CD4-positive, CD25-positive, alpha-beta regulatory T cell (primary cell): Measurements from ENCODE around the gene TAF1D. TPM values are rescaled to one million over a fixed set of nuclear protein-coding genes. Genes with fewer than 3 reads are reported as not detected.
"Not testable (repeated sequence)": the region's sequence is repeated elsewhere in the genome, so short reads cannot be mapped to it uniquely, and the experiment has no call there.

Experiments used
- ATAC-seq, 2 donors: fragments of 150-1000 bp; cut with Tn5 transposase; one replicate each; pipeline ENCODE4 v1.10.0; 2021; ENCODE audit warnings: low read depth in 2 of 2, moderate number of reproducible peaks in 2 of 2, moderate library complexity in 1 of 2
- DNase-seq, 3 donors: peaks; one replicate each; pipeline versions ENCODE4 v3.0.0 to v3.0.0-alpha.2; 2012 to 2022; ENCODE audit warnings: mixed read lengths in 1 of 3
- H3K27ac ChIP-seq: one replicate; pipeline ENCODE4 v1.7.0; 2013; ENCODE audit warnings: mild to moderate bottlenecking, low read length; ENCODE audit not compliant: insufficient read depth, poor library complexity, severe bottlenecking
- H3K27me3 ChIP-seq: one replicate; pipeline ENCODE4 v1.7.0; 2013; ENCODE audit warnings: low read length; ENCODE audit not compliant: control insufficient read depth, insufficient read depth
- H3K36me3 ChIP-seq: one replicate; pipeline ENCODE4 v1.7.0; 2013; ENCODE audit warnings: mild to moderate bottlenecking, low read length, moderate library complexity; ENCODE audit not compliant: control insufficient read depth, insufficient read depth
- H3K4me1 ChIP-seq: 2 replicates; pipeline ENCODE4 v1.7.0; 2013; ENCODE audit warnings: mild to moderate bottlenecking, low read length; ENCODE audit not compliant: insufficient read depth, control insufficient read depth, poor library complexity, severe bottlenecking
- H3K4me3 ChIP-seq: one replicate; pipeline ENCODE4 v1.7.0; 2013; ENCODE audit warnings: low read depth, mild to moderate bottlenecking, low read length, moderate library complexity
- H3K9me3 ChIP-seq, 2 experiments: 1 replicate in 1 of 2; 2 replicates in 1 of 2; pipeline ENCODE4 v1.7.0; 2013; ENCODE audit warnings: low read length in 2 of 2, mild to moderate bottlenecking in 1 of 2, moderate library complexity in 1 of 2; ENCODE audit not compliant: control insufficient read depth in 2 of 2
- H3K27ac Mint-ChIP-seq, 3 donors: one replicate each; pipeline ENCODE4 v1.8.0; 2020 to 2022; ENCODE audit warnings: mild to moderate bottlenecking in 3 of 3, mixed read lengths in 3 of 3, moderate library complexity in 2 of 3
- H3K27me3 Mint-ChIP-seq: one replicate; pipeline ENCODE4 v1.8.0; 2022; ENCODE audit warnings: mild to moderate bottlenecking, mixed read lengths
- H3K36me3 Mint-ChIP-seq: one replicate; pipeline ENCODE4 v1.8.0; 2020; ENCODE audit warnings: mixed read lengths
- H3K4me1 Mint-ChIP-seq, 4 donors: one replicate each; pipeline ENCODE4 v1.8.0; 2020 to 2022; ENCODE audit warnings: mixed read lengths in 4 of 4, mild to moderate bottlenecking in 1 of 4
- H3K4me3 Mint-ChIP-seq, 4 donors: one replicate each; pipeline ENCODE4 v1.8.0; 2020 to 2022; ENCODE audit warnings: mild to moderate bottlenecking in 4 of 4, mixed read lengths in 4 of 4, moderate library complexity in 3 of 4
- H3K9me3 Mint-ChIP-seq, 7 donors: one replicate each; pipeline ENCODE4 v1.8.0; 2020 to 2022; ENCODE audit warnings: mixed read lengths in 7 of 7, mild to moderate bottlenecking in 3 of 7, moderate library complexity in 2 of 7
- polyA plus RNA-seq, 4 donors: library from polyadenylated mRNA; unstranded; fragments of 300-500 nt; fragmentation: Illumina TruSeq; gene quantifications; one replicate each; pipeline ENCODE4 v1.2.3, GENCODE V29; 2021
- total RNA-seq: library from RNA; stranded (reverse); gene quantifications from one replicate; pipeline ENCODE4 v1.2.3, GENCODE V29; 2022

TAF1D gene
- total and polyA plus RNA-seq, 5 donors from 2014 or later, result 18.2 to 162 (median 19.7) TPM

- not testable (repeated sequence) for H3K4me3 ChIP-seq, H3K27me3 Mint-ChIP-seq, H3K36me3 ChIP-seq, H3K9me3 ChIP-seq, DNase-seq, ATAC-seq, H3K27me3 ChIP-seq, H3K9me3 Mint-ChIP-seq, H3K27ac ChIP-seq
- H3K4me3 Mint-ChIP-seq, result peak overlapping the region in 1 of 4 donors; percentile 14
- peaks cover 15% of the 10 kb centered on the region for H3K4me1 ChIP-seq
- H3K27ac Mint-ChIP-seq, result peak overlapping the region in 1 of 3 donors; percentile 20
- peaks cover 20% of the 10 kb centered on the region for H3K36me3 Mint-ChIP-seq
- H3K4me1 Mint-ChIP-seq, result peaks cover 22 to 51% (median 28%) of the 10 kb centered on the region in 4 donors
Measured at GRCh38 chr11:93745005-93745755, 3.9 kb upstream of the TAF1D start.

- H3K27ac ChIP-seq, result no peak overlapping the region
- peak overlapping the region in 1 of 4 donors; percentile 14 for H3K4me3 Mint-ChIP-seq
- H3K27ac Mint-ChIP-seq, result peak overlapping the region in 1 of 3 donors; percentile 20
- H3K36me3 ChIP-seq, result peaks cover 5% of the 10 kb centered on the region
- no peaks in the 10 kb centered on the region for H3K9me3 Mint-ChIP-seq
- H3K9me3 ChIP-seq, result no peaks in the 10 kb centered on the region
- peaks cover 20% of the 10 kb centered on the region for H3K4me1 ChIP-seq
- ATAC-seq, result no peak
- no peaks in the 10 kb centered on the region for H3K27me3 ChIP-seq
- peaks cover 25% of the 10 kb centered on the region for H3K36me3 Mint-ChIP-seq
- peaks cover 26 to 56% (median 33%) of the 10 kb centered on the region in 4 donors for H3K4me1 Mint-ChIP-seq
- H3K4me3 ChIP-seq, result no peak overlapping the region
- no peaks in the 10 kb centered on the region for H3K27me3 Mint-ChIP-seq
- no peak for DNase-seq
Measured at GRCh38 chr11:93744669-93745004, 3.3 kb upstream of the TAF1D start.

GRCh38 chr11:93743291-93743690 lies 2.0 kb upstream of the TAF1D start:
- Mint-ChIP-seq H3K4me1 (peaks cover 39 to 70% (median 46%) of the 10 kb centered on the region in 4 donors), H3K9me3 (no peaks in the 10 kb centered on the region), H3K36me3 (peaks cover 36% of the 10 kb centered on the region), H3K27ac (peak overlapping the region in 1 of 3 donors; percentile 11), H3K4me3 (peak overlapping the region; percentile 73 to 84 (median 76)), H3K27me3 (no peaks in the 10 kb centered on the region)
- Histone ChIP-seq H3K27me3 (no peaks in the 10 kb centered on the region), H3K27ac (no peak overlapping the region), H3K4me3 (no peak overlapping the region), H3K9me3 (no peaks in the 10 kb centered on the region), H3K4me1 (peaks cover 32% of the 10 kb centered on the region), H3K36me3 (peaks cover 7% of the 10 kb centered on the region)
- ATAC-seq (no peak), DNase-seq (no peak)

DNA sequence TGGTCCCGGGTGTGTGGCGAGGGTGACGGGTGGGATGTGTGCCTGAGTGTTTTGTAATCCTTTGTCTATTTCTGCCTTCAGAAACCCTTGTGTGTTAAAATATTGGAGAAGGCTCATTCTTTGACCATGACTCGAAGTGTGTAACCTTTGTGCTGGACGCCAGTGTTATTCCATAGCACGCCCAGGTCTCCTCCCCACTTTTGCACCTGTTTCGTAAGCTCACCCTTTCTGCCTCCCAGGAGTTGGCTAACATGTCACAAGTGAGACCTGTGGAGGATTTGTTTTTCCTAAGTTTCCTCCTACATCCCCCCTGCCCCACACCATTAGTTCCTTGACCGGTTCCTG lies 559 bp upstream of the TAF1D start:
- H3K27ac Mint-ChIP-seq, result peak overlapping the region; percentile 98 to 100 (median 99)
- H3K27ac ChIP-seq, result peak overlapping the region; percentile 93
- ATAC-seq, result peak in 1 of 2 donors; percentile 15
- H3K27me3 ChIP-seq, result no peaks in the 10 kb centered on the region
- peaks cover 47 to 83% (median 59%) of the 10 kb centered on the region in 4 donors for H3K4me1 Mint-ChIP-seq
- no peak for DNase-seq
- peak overlapping the region; percentile 99 to 100 (median 100) for H3K4me3 Mint-ChIP-seq
- H3K36me3 Mint-ChIP-seq, result peaks cover 49% of the 10 kb centered on the region
- peak overlapping the region; percentile 92 for H3K4me3 ChIP-seq
- no peaks in the 10 kb centered on the region for H3K9me3 ChIP-seq
- H3K27me3 Mint-ChIP-seq, result no peaks in the 10 kb centered on the region
- no peaks in the 10 kb centered on the region for H3K9me3 Mint-ChIP-seq
- peaks cover 46% of the 10 kb centered on the region for H3K4me1 ChIP-seq
- peaks cover 21% of the 10 kb centered on the region for H3K36me3 ChIP-seq

- Histone ChIP-seq H3K4me1 (peaks cover 58% of the 10 kb centered on the region), H3K9me3 (no peaks in the 10 kb centered on the region), H3K27me3 (no peaks in the 10 kb centered on the region), H3K4me3 (peak overlapping the region; percentile 92), H3K27ac (peak overlapping the region; percentile 93), H3K36me3 (peaks cover 32% of the 10 kb centered on the region)
- peak in 2 of 3 donors; percentile 47 to 80 for DNase-seq
- ATAC-seq, result peak; percentile 28 to 34
- Mint-ChIP-seq H3K4me1 (peaks cover 53 to 87% (median 65%) of the 10 kb centered on the region in 4 donors), H3K27me3 (no peaks in the 10 kb centered on the region), H3K27ac (peak overlapping the region; percentile 98 to 100 (median 99)), H3K36me3 (peaks cover 59% of the 10 kb centered on the region), H3K4me3 (peak overlapping the region; percentile 99 to 100 (median 100)), H3K9me3 (no peaks in the 10 kb centered on the region)
Measured at GRCh38 chr11:93740730-93741093, 583 bp downstream of the TAF1D start.

DNA sequence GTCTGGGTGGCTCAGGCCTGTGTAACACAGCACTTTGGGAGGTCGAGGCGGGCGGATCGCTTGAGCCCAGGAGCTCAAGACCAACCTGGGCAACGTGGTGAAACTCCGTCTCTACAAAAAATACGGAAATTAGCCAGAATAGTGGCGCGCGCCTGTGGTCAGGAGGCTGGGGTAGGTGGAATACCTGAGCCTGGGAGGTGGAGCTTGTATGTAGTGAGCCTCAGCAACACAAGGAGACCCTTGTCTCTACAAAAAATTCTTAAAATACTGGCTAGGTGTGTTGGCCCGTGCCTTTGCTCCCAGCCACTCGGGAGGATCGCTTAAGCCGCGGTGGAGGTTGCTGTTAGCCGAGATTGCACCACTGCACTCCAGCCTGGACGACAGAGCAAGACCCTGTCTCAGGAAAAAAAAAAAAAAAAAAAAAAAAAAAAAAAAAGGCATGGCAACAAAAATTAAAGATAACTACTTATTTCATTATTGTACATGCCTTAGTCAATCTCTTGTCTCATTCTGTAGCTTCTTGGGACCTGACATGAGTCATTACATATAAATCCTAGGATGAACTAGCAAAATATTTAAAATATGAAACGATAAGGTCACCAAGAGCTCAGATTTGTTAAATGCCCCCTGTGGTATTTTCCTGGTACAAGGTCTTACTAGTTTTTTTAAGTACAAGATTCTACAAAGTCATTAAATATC lies 1.1 kb downstream of the TAF1D start:
- Histone ChIP-seq H3K4me1 (peaks cover 62% of the 10 kb centered on the region), H3K27me3 (no peaks in the 10 kb centered on the region), H3K4me3 (peak overlapping the region; percentile 92), H3K9me3 (no peaks in the 10 kb centered on the region), H3K27ac (peak overlapping the region; percentile 93), H3K36me3 (peaks cover 37% of the 10 kb centered on the region)
- peak in 2 of 3 donors; percentile 24 to 40 for DNase-seq
- H3K36me3 Mint-ChIP-seq, result peaks cover 61% of the 10 kb centered on the region
- peak overlapping the region; percentile 99 to 100 (median 100) for H3K4me3 Mint-ChIP-seq
- peak overlapping the region; percentile 14 to 100 (median 98) for H3K27ac Mint-ChIP-seq
- ATAC-seq, result no peak
- H3K4me1 Mint-ChIP-seq, result peaks cover 56 to 88% (median 68%) of the 10 kb centered on the region in 4 donors
- H3K27me3 Mint-ChIP-seq, result no peaks in the 10 kb centered on the region
- H3K9me3 Mint-ChIP-seq, result no peaks in the 10 kb centered on the region

DNA sequence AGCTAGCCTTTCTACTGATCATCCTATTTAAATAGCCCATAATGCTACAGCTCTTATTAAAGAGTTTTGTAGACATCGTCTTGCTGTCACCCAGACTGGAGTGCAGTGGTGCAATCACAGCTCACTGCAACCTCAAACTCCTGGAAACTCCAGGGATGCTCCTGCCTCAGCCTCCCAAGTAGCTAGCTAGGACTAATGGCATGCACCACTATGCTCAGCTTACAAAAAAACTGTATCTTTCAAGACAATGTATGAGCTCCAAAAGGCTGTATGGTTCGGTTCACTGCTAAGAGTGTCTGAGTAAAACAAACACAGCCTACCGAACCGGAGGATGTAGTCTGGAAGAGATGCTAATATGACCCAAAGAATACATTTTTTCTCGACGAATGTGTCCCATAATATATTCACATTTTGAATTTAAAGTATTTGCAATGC lies 2.6 kb downstream of the TAF1D start:
- ATAC-seq (no peak), DNase-seq (no peak)
- Mint-ChIP-seq H3K4me3 (peak overlapping the region; percentile 92 to 100 (median 100)), H3K36me3 (peaks cover 63% of the 10 kb centered on the region), H3K4me1 (peaks cover 58 to 90% (median 69%) of the 10 kb centered on the region in 4 donors), H3K9me3 (no peaks in the 10 kb centered on the region), H3K27me3 (no peaks in the 10 kb centered on the region), H3K27ac (peak overlapping the region; percentile 61 to 98 (median 80))
- H3K9me3 ChIP-seq, result no peaks in the 10 kb centered on the region
- peak overlapping the region; percentile 92 for H3K4me3 ChIP-seq
- peak overlapping the region; percentile 93 for H3K27ac ChIP-seq
- peaks cover 51% of the 10 kb centered on the region for H3K36me3 ChIP-seq
- peaks cover 64% of the 10 kb centered on the region for H3K4me1 ChIP-seq
- no peaks in the 10 kb centered on the region for H3K27me3 ChIP-seq
